Stimulated activated CD8-positive, alpha-beta memory T cell treated with anti-CD3 and anti-CD28 coated beads, Interleukin-12 subunit alpha, Interleukin-12 subunit beta, amount 100 ng/mL, for 24 hours (primary cell): ENCODE data around the gene PGC.

ENCODE experiments used
- DNase-seq: peaks from one replicate; pipeline ENCODE4 v3.0.0-alpha.2; 2020; ENCODE audit errors: extremely low read depth

The PGC gene

GRCh38 chr6:41697861-41698781 is 49.1 kb downstream of the PGC start:
- DNase-seq = no peak

- no peak for DNase-seq
These were observed 50.4 kb downstream of the PGC start for GRCh38 chr6:41696788-41697187.

GRCh38 chr6:41695825-41696224 is 51.4 kb downstream of the PGC start:
- DNase-seq = no peak

- DNase-seq = no peak
These were observed 52.2 kb downstream of the PGC start for GRCh38 chr6:41694815-41695526.

- DNase-seq = no peak
These were observed 53.6 kb downstream of the PGC start for GRCh38 chr6:41693281-41694240.

- no peak for DNase-seq
These were observed 54.5 kb downstream of the PGC start for GRCh38 chr6:41692730-41693129.

GRCh38 chr6:41692080-41692675 is 55.0 kb downstream of the PGC start:
- no peak for DNase-seq

GRCh38 chr6:41691426-41692079 is 55.6 kb downstream of the PGC start:
- no peak for DNase-seq

- DNase-seq = no peak
These were observed 56.5 kb downstream of the PGC start for GRCh38 chr6:41690541-41691330.

GRCh38 chr6:41689171-41690008 is 57.8 kb downstream of the PGC start:
- DNase-seq = no peak

- no peak for DNase-seq
These were observed 58.8 kb downstream of the PGC start for GRCh38 chr6:41688256-41688965.

- no peak for DNase-seq
These were observed 59.6 kb downstream of the PGC start for GRCh38 chr6:41687501-41688175.
